DOHH2 (cell line): ENCODE data around the gene RAET1G.
"Not testable (repeated sequence)": the region's sequence is repeated elsewhere in the genome, so short reads cannot be mapped to it uniquely, and the experiment has no call there.

Experiments
- H3F3A ChIP-seq: fragments of 200-600 bp; sonication (generic), shearing (Covaris generic); 2 replicates; pipeline ENCODE4 v1.6.0; 2016; ENCODE audit warnings: antibody characterized with exemption, mild to moderate bottlenecking; ENCODE audit not compliant: control insufficient read depth, insufficient read depth
- H3K27ac ChIP-seq: fragments of 200-600 bp; sonication (generic); 2 replicates; pipeline ENCODE4 v1.5.1; 2014; ENCODE audit warnings: low read depth, mild to moderate bottlenecking, low read length, moderate library complexity
- H3K27me3 ChIP-seq: fragments of 200-600 bp; sonication (generic); 2 replicates; pipeline ENCODE4 v1.6.1; 2014; ENCODE audit warnings: mild to moderate bottlenecking, low read length, mixed read lengths; ENCODE audit not compliant: control insufficient read depth
- H3K36me3 ChIP-seq: fragments of 200-600 bp; sonication (generic); 2 replicates; pipeline ENCODE4 v1.6.1; 2014; ENCODE audit warnings: mild to moderate bottlenecking, low read length, moderate library complexity, mixed read lengths; ENCODE audit not compliant: control insufficient read depth
- H3K4me1 ChIP-seq: fragments of 200-600 bp; sonication (generic); 2 replicates; pipeline ENCODE4 v1.6.1; 2014; ENCODE audit warnings: mild to moderate bottlenecking, low read length, mixed read lengths; ENCODE audit not compliant: control insufficient read depth
- H3K4me2 ChIP-seq: fragments of 200-600 bp; sonication (generic); 2 replicates; pipeline ENCODE4 v1.6.0; 2014; ENCODE audit warnings: mild to moderate bottlenecking, low read length, moderate library complexity
- H3K4me3 ChIP-seq: fragments of 200-600 bp; sonication (generic); 2 replicates; pipeline ENCODE4 v1.5.1; 2014; ENCODE audit warnings: mild to moderate bottlenecking, low read length, mixed read lengths
- H3K79me2 ChIP-seq: fragments of 200-600 bp; sonication (generic); 2 replicates; pipeline ENCODE4 v1.6.1; 2014; ENCODE audit warnings: mild to moderate bottlenecking, low read length, mixed read lengths; ENCODE audit not compliant: control insufficient read depth
- H3K9me2 ChIP-seq: fragments of 200-600 bp; sonication (generic); replicated peaks from 2 replicates; pipeline ENCODE4 v1.6.1; 2014; ENCODE audit warnings: mild to moderate bottlenecking, low read length, mixed read lengths; ENCODE audit not compliant: control insufficient read depth
- H3K9me3 ChIP-seq: fragments of 200-600 bp; sonication (generic); 2 replicates; pipeline ENCODE4 v1.6.1; 2014; ENCODE audit warnings: antibody characterized with exemption, low read length, mixed read lengths; ENCODE audit not compliant: control insufficient read depth, insufficient read depth
- H4K20me1 ChIP-seq: fragments of 200-600 bp; sonication (generic); 2 replicates; pipeline ENCODE4 v1.6.0; 2014; ENCODE audit warnings: low read depth, mild to moderate bottlenecking, antibody characterized with exemption, low read length, moderate library complexity; ENCODE audit not compliant: control insufficient read depth, insufficient read depth
- CTCF ChIP-seq: fragments of 200-600 bp; sonication (generic); IDR thresholded peaks from one replicate; pipeline ENCODE4 v1.5.1; 2014; ENCODE audit warnings: antibody characterized with exemption, mild to moderate bottlenecking, low read depth, low read length; ENCODE audit not compliant: poor library complexity, severe bottlenecking
- EZH2phosphoT487 ChIP-seq: fragments of 200-600 bp; sonication (generic); IDR thresholded peaks from 2 replicates; pipeline ENCODE4 v1.6.1; 2017; ENCODE audit warnings: borderline replicate concordance, mild to moderate bottlenecking, antibody characterized with exemption, low read length, moderate library complexity, mixed read lengths

The RAET1G gene

GRCh38 chr6:149939356-149939648 is 16.4 kb upstream of the RAET1G start:
- TF ChIP-seq CTCF, result no peak
- TF ChIP-seq EZH2phosphoT487, result no peak
- no peaks in the 10 kb centered on the region for H3K9me2 ChIP-seq
- H3K4me2 ChIP-seq, result peak overlapping the region; percentile 63; the same call in 1 of the 2 replicates
- H3K27ac ChIP-seq, result no peak overlapping the region
- H3K4me3 ChIP-seq, result no peak overlapping the region
- no peaks in the 10 kb centered on the region for H3K36me3 ChIP-seq
- H3K9me3 ChIP-seq, result no peaks in the 10 kb centered on the region
- H3K27me3 ChIP-seq, result peaks cover 69% of the 10 kb centered on the region
- H3F3A ChIP-seq, result no peaks in the 10 kb centered on the region
- peaks cover 20% of the 10 kb centered on the region for H3K4me1 ChIP-seq
- no peaks in the 10 kb centered on the region for H4K20me1 ChIP-seq
- H3K79me2 ChIP-seq, result no peaks in the 10 kb centered on the region

- Histone ChIP-seq H3K27ac (no peak overlapping the region), H3K36me3 (no peaks in the 10 kb centered on the region), H3K4me1 (peaks cover 21% of the 10 kb centered on the region), H4K20me1 (no peaks in the 10 kb centered on the region), H3K4me2 (peak overlapping the region; percentile 63), H3K9me2 (no peaks in the 10 kb centered on the region), H3K4me3 (peak overlapping the region; percentile 56), H3K27me3 (peaks cover 69% of the 10 kb centered on the region), H3K79me2 (no peaks in the 10 kb centered on the region), H3K9me3 (no peaks in the 10 kb centered on the region), H3F3A (no peaks in the 10 kb centered on the region)
- peak; percentile 77 for TF ChIP-seq EZH2phosphoT487
- no peak for TF ChIP-seq CTCF
Measured at GRCh38 chr6:149938571-149939355, 15.8 kb upstream of the RAET1G start.

GRCh38 chr6:149938013-149938570 is 15.2 kb upstream of the RAET1G start:
- not testable (repeated sequence) for H3K9me2 ChIP-seq, H3K36me3 ChIP-seq, H3K27ac ChIP-seq, H4K20me1 ChIP-seq, H3F3A ChIP-seq, H3K9me3 ChIP-seq, H3K79me2 ChIP-seq
- peaks cover 71% of the 10 kb centered on the region for H3K27me3 ChIP-seq
- peak overlapping the region; percentile 63 for H3K4me2 ChIP-seq
- H3K4me3 ChIP-seq, result peak overlapping the region; percentile 56
- peaks cover 21% of the 10 kb centered on the region for H3K4me1 ChIP-seq

- H3K79me2 ChIP-seq, result no peaks in the 10 kb centered on the region
- no peaks in the 10 kb centered on the region for H3K9me2 ChIP-seq
- H3K4me3 ChIP-seq, result no peak overlapping the region
- H3K9me3 ChIP-seq, result no peaks in the 10 kb centered on the region
- H3K36me3 ChIP-seq, result no peaks in the 10 kb centered on the region
- no peaks in the 10 kb centered on the region for H3F3A ChIP-seq
- no peaks in the 10 kb centered on the region for H4K20me1 ChIP-seq
- peaks cover 68% of the 10 kb centered on the region for H3K27me3 ChIP-seq
- no peak overlapping the region for H3K27ac ChIP-seq
- peaks cover 16% of the 10 kb centered on the region for H3K4me1 ChIP-seq
- TF ChIP-seq CTCF (no peak), EZH2phosphoT487 (no peak)
- no peak overlapping the region for H3K4me2 ChIP-seq
Measured at GRCh38 chr6:149936743-149937142, 13.8 kb upstream of the RAET1G start.
